Adrenal gland (tissue), 12 donors: ENCODE measurements around the gene NKAIN2. TPM values are rescaled to one million over a fixed set of nuclear protein-coding genes. Genes with fewer than 3 reads are reported as not detected.

ENCODE experiments used
- DNase-seq, 7 donors: peaks; one replicate each; pipeline ENCODE4 v3.0.0-alpha.2; 2019 to 2020
- H3K27ac ChIP-seq, 5 donors: fragments of 200-600 bp; sonication (generic) in 4 of 5; 1 replicate in 3 of 5; 2 replicates in 2 of 5; pipeline versions ENCODE4 v1.5.1 to v1.8.0; 2016 to 2020; ENCODE audit warnings: mild to moderate bottlenecking in 1 of 5
- H3K27me3 ChIP-seq: fragments of 200-600 bp; 2 replicates; pipeline ENCODE4 v1.8.0; 2021
- H3K36me3 ChIP-seq, 2 donors: fragments of 200-600 bp; replicated peaks in 1 of 2; 1 replicate in 1 of 2; 2 replicates in 1 of 2; pipeline versions ENCODE4 v1.5.1 to v1.8.0; 2018 to 2022
- H3K4me1 ChIP-seq, 2 donors: fragments of 200-600 bp; replicated peaks in 1 of 2; 1 replicate in 1 of 2; 2 replicates in 1 of 2; pipeline versions ENCODE4 v1.5.1 to v1.8.0; 2018 to 2021
- H3K4me3 ChIP-seq, 4 donors: fragments of 200-600 bp; sonication (generic) in 3 of 4; one replicate each; pipeline ENCODE4 v1.5.1; 2016 to 2018
- H3K9me3 ChIP-seq, 3 donors: fragments of 200-600 bp; sonication (generic) in 1 of 3; replicated peaks in 1 of 3; 1 replicate in 2 of 3; 2 replicates in 1 of 3; pipeline versions ENCODE4 v1.5.1 to v1.8.0; 2016 to 2021
- POLR2A ChIP-seq, 2 donors: fragments of 450-650 bp; IDR thresholded peaks; one replicate each; pipeline ENCODE4 v1.6.1; 2017; ENCODE audit warnings: antibody characterized with exemption in 2 of 2, mild to moderate bottlenecking in 2 of 2, moderate library complexity in 1 of 2
- WGBS, 4 donors: extraction: QIAGEN DNeasy Blood & Tissue Kit in 2 of 4; methylation state at CpG; one replicate each; pipeline versions ENCODE4 v1.1.5 to v1.1.7; 2013 to 2017; 5-methylcytosine and 5-hydroxymethylcytosine counted together
- intact Hi-C, 2 donors: fragments of 100-400 bp; cut with DNase I; formaldehyde crosslinking; loops; one replicate each; pipeline versions ENCODE4 v1.14.1 to v1.15.0; 2022 to 2023
- polyA plus RNA-seq, 3 donors: library from polyadenylated mRNA; stranded (reverse); fragments of 200-250 nt in 2 of 3; fragments of 350-450 nt in 1 of 3; fragmentation: Illumina TruSeq in 1 of 3; extraction: RNeasy Lipid Tissue Mini Kit (QIAGEN cat#74804) in 1 of 3; gene quantifications; one replicate each; pipeline ENCODE4 v1.2.3, GENCODE V29; 2013 to 2014
- total RNA-seq, 9 donors: library from RNA; depleted of rRNA in 4 of 9; stranded (reverse); fragments of >200 nt in 4 of 9; fragments of 120-200 nt in 1 of 9; fragmentation: NEBNext Ultra II Directional in 1 of 9; extraction: Animal tissue kit (Norgen Biotek cat#: 25700) in 1 of 9; gene quantifications; one replicate each; pipeline versions ENCODE4 v1.1.0 to v1.2.4, GENCODE V29; 2013 to 2023
- TF ChIP-seq, protein P1 (sequence below), 6 experiments: fragments of 450-650 bp in 4 of 6; fragments of 200-600 bp in 2 of 6; sonication (generic) in 1 of 6; IDR thresholded peaks; 1 replicate in 5 of 6; 2 replicates in 1 of 6; pipeline versions ENCODE4 v1.5.1 to v1.8.0; 2016 to 2021; ENCODE audit warnings: antibody characterized with exemption in 6 of 6, mild to moderate bottlenecking in 2 of 6, moderate library complexity in 1 of 6
- donor health status: healthy with polysubstance abuse.
- donor health status: Bipolar disorder and iron deficiency.
- donor health status: DM: yes; HTN: yes; CAD: no.
- donor health status: DM: no; HTN: no; CAD: no.
- donor health status: DM: no; HTN: no; CAD: no.
- donor health status: DM: yes; HTN: yes; CAD: no.

The NKAIN2 gene
- total and polyA plus RNA-seq, 12 donors: under 0.01 to 0.61 (median 0.23) TPM; not detected in 3

DNA sequence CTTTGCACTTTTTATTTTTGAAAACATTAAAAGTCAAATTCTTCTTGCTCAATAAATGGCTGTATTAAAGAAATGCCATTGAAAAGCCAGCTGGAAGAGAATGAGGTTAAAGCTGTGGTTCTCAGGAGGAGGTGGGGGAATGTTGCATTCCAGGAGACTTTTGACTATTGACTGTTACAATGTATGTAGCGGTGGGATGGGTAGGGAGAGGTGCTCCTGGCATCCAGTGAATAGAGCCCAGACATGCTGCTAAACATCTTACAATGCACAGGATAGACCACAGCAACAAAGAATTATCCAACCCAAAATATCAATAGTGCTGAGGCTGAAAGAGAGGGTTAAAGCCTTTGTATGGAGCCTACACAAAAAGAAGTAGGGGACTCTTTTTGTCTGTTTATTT, 295.9 kb downstream of the NKAIN2 start:
- TF ChIP-seq, protein P1, sequence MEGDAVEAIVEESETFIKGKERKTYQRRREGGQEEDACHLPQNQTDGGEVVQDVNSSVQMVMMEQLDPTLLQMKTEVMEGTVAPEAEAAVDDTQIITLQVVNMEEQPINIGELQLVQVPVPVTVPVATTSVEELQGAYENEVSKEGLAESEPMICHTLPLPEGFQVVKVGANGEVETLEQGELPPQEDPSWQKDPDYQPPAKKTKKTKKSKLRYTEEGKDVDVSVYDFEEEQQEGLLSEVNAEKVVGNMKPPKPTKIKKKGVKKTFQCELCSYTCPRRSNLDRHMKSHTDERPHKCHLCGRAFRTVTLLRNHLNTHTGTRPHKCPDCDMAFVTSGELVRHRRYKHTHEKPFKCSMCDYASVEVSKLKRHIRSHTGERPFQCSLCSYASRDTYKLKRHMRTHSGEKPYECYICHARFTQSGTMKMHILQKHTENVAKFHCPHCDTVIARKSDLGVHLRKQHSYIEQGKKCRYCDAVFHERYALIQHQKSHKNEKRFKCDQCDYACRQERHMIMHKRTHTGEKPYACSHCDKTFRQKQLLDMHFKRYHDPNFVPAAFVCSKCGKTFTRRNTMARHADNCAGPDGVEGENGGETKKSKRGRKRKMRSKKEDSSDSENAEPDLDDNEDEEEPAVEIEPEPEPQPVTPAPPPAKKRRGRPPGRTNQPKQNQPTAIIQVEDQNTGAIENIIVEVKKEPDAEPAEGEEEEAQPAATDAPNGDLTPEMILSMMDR (IDR thresholded peaks at IDR 0.05): no peak
- no peak for TF ChIP-seq POLR2A (IDR thresholded peaks at IDR 0.05)
- intact Hi-C loops: no loop called here
- no peak for DNase-seq
- H3K36me3 ChIP-seq: no peaks in the 10 kb centered on the region
- H3K27ac ChIP-seq: no peak overlapping the region
- no peaks in the 10 kb centered on the region for H3K27me3 ChIP-seq
- H3K4me3 ChIP-seq: no peak overlapping the region
- H3K9me3 ChIP-seq: no peaks in the 10 kb centered on the region
- 81 to 96% (median 92%) methylated on average over 1 of the region's 1 CpG for WGBS, 4 donors
- no peaks in the 10 kb centered on the region for H3K4me1 ChIP-seq

DNA sequence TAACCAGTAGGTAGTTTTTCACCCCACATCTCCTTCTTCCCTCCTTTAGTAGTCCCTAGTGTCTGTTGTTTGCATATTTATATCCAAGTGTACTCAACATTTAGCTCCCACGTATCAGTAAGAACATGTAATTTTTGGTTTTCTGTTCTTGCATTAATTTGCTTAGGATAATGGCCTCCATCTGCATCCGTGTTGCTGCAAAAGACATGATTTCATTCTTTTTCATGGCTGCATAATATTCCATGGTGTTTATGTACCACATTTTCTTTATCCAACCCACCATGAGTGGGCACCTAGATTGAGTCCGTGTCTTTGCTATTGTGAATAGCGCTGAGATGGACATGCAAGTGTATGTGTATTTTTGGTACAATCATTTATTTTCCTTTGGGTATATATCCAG, 306.8 kb downstream of the NKAIN2 start:
- Histone ChIP-seq H3K27me3 (no peaks in the 10 kb centered on the region), H3K27ac (no peak overlapping the region), H3K9me3 (no peaks in the 10 kb centered on the region), H3K4me1 (no peaks in the 10 kb centered on the region), H3K36me3 (no peaks in the 10 kb centered on the region), H3K4me3 (no peak overlapping the region)
- intact Hi-C loops: no loop called here
- 58 to 83% (median 68%) methylated on average over 4 of the region's 4 CpGs for WGBS, 4 donors
- TF ChIP-seq POLR2A (IDR thresholded peaks at IDR 0.05): no peak
- TF ChIP-seq, protein P1 (IDR thresholded peaks at IDR 0.05): no peak
- no peak for DNase-seq

DNA sequence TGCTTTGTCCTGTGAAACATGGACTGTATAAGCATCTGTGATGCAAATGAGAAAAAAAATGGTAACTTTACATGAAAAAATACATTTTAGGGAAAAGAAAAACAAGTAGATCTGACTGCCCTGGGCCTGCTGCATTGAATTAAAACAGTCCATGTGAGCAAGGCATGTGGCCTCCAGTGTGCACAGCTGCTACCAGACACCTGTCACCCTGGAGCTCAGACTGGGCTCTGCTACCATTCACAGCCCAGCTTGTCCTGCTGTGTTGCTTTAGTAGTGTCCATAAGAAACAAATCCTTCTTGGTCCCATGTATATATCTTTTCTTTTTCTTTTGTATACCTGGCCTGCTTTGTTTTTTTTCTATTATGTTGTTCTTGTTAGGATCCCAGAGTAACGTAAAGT, 315.9 kb downstream of the NKAIN2 start:
- Histone ChIP-seq H3K27ac (no peak overlapping the region), H3K9me3 (no peaks in the 10 kb centered on the region), H3K4me1 (no peaks in the 10 kb centered on the region), H3K36me3 (no peaks in the 10 kb centered on the region), H3K27me3 (no peaks in the 10 kb centered on the region), H3K4me3 (no peak overlapping the region)
- intact Hi-C loops: no loop called here
- DNase-seq: no peak
- TF ChIP-seq, protein P1 (IDR thresholded peaks at IDR 0.05): no peak
- no peak for TF ChIP-seq POLR2A (IDR thresholded peaks at IDR 0.05)
- WGBS, 4 donors: 71 to 81% (median 77%) methylated on average over 1 of the region's 1 CpG

DNA sequence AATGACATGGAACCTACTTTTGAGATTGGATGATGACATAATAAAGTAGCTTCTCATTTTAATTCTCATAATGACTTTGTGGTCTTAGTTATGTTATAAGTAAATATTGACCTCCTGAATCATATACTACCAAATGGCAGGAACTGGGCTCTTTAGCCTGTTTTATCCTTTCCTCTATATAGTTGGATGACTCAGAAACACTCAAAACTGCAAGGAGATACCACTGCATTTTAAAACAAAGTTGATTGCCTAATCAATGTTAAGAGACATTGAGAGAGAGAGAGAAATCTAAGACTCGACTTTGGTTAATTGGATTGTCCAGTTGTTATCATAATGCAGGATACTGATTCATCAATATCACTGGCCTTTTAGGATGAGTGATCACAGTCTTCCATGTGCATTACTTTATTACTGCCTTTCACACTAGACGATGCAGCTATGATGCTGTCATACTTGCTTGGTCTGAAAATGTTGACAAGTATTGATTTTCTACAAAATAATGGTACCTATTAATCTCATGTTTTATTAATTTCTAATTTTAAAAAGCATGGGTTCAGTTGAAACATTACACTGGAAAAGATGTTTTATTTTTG, 320.0 kb downstream of the NKAIN2 start:
- no peak for DNase-seq
- H3K36me3 ChIP-seq: no peaks in the 10 kb centered on the region
- TF ChIP-seq, protein P1 (IDR thresholded peaks at IDR 0.05): no peak
- no peak for TF ChIP-seq POLR2A (IDR thresholded peaks at IDR 0.05)
- no peaks in the 10 kb centered on the region for H3K27me3 ChIP-seq
- 69 to 74% (median 69%) methylated on average over 2 of the region's 2 CpGs for WGBS, 4 donors
- intact Hi-C loops: no loop called here
- H3K27ac ChIP-seq: no peak overlapping the region
- no peaks in the 10 kb centered on the region for H3K9me3 ChIP-seq
- H3K4me1 ChIP-seq: no peaks in the 10 kb centered on the region
- no peak overlapping the region for H3K4me3 ChIP-seq
